Activated CD4-positive, alpha-beta T cell treated with anti-CD3 and anti-CD28 coated beads, Interleukin-2, amount 50 U/mL, for 48 hours (primary cell): ENCODE results near the gene PIGM.

Experiments used
- DNase-seq, 2 experiments: peaks; one replicate each; pipeline ENCODE4 v3.0.0-alpha.2; 2020

Gene PIGM

DNA sequence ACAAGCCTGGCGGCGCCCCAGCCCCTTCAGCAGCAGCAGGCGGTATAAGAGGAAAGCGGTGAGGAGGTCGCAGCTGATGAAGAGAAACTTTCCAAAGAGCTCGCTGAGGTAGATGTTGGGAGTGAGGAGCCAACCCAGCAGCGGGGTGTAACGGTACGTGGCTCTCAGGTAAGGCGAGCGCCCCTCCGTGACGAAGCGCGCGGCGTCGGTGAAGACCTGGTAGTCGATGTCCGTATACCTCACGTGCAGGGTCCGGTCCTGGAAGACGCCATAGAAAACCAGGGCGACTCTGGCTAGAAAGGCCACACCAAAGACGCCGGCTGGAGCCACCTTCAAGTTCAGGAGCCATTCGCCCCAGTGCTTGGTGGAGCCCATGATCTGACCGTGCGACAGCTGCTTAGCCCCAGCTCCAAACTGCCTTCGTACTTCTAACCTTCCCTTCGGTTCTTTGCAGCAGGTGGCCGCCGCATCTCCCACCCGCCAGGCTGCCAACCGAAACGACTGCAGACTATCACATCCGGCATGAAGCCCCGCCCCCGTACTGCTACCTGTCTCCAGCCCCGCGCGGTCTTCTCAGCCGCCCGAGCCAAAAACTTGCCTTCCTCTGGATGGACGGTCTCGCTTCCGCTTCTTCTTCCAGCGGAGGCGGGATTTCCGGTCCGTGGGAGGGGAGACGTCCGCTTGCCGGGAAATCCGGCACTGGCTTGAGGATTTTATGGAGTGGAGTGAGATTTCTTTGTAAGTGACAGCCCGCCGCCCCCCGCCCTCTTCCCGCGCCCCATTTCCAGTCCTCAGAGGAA, at the start of gene PIGM:
Gene PIGM, minus strand, starts transcription at position 626 of the 800 bp plus-strand sequence. Its CDS starts 251 bp downstream, at position 375.
- peak; percentile 96 to 98 for DNase-seq

- no peak for DNase-seq
These were observed 49.6 kb upstream of the PIGM start, which contains the start of gene KCNJ9 for GRCh38 chr1:160081261-160081936. Gene KCNJ9, plus strand, starts transcription at chr1:160081538. Its CDS starts 2,493 bp downstream, at chr1:160084031.

DNA sequence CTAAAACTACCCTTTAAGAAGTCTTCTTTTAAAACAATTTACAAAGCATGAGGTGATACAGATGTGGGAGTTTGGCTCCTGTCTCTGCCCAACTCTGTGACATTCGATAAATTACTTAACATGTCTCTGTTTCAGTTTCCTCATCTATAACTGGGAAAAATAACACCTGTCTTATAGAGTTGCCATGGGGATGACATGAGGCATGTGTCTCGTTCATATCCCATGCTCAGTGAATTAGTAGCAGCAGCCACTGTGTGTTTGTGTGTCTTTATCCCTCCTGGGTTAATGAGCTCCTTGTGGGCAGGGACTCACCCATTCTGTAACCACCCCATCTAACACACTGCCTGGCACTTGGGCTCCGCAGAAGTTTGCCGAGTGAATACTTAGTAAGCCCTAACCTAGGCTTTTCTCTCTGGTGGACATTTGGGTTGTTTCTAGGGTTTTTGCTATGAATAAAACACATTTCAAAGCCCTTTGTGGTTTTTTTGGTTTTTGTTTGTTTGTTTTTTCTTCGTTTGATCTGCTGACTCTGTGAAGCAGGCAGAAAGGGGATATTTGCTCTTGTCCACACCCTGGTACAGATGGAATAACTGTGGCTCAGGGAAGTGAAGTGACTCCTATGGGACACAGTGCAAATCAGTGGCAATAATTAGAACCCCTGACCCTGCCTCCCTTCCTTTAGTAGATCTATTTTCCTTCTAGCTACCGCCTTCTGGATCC, 48.8 kb upstream of the PIGM start:
- DNase-seq: no peak

GRCh38 chr1:160079448-160079847, 47.7 kb upstream of the PIGM start:
- no peak for DNase-seq

DNA sequence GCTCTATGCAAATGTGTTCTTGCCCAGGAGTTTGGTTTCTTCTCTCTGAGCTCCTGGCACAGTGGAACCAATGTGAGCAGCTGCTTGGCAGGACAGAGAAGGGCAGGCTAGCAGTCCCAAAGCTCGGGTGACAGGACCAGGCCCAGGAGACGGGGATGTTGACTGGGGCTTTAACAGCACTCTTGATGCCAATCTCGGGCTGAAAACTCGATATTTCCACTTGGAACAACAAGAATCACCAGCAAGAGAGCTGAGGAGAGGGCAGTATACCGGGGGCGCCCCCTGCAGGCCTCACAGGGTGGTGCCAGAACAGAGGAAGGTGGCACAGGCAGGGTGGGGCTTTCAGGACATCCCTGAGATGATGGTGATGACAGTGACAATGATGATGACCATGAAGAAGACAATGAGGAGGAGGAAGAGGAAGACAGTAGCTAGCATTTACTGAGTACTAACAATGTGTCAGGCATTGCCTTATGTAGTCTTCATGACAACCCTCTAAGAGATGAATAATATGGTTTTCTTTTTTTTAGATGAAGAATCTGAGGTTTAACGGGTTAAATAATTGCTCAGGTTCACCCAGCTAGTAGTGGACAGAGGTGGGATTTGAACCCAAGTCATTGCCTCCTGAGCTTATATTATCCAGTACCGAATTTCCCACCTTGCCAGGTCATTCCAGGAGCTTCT, 46.9 kb upstream of the PIGM start:
- DNase-seq: peak; percentile 71 to 81

GRCh38 chr1:160077486-160077885, 45.7 kb upstream of the PIGM start:
- no peak for DNase-seq

DNA sequence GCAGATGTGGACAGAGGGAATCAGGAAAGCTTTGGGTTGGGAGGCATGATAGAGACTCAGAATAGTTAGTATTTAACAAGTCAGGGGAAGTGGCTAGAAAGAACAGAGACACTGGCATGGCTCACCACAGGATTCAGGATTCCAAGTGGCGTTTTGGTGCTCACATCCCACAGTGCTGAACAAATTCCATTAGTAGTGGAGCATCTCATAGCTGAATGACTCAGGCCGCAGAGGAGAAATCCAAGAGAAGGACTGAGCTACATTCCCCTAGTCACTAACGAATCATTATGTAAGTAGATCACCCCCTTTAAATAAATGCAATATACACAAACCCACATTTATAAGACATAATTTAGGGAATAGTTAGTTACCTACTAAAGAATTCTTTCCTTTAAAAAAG, 44.5 kb upstream of the PIGM start:
- DNase-seq: no peak

DNA sequence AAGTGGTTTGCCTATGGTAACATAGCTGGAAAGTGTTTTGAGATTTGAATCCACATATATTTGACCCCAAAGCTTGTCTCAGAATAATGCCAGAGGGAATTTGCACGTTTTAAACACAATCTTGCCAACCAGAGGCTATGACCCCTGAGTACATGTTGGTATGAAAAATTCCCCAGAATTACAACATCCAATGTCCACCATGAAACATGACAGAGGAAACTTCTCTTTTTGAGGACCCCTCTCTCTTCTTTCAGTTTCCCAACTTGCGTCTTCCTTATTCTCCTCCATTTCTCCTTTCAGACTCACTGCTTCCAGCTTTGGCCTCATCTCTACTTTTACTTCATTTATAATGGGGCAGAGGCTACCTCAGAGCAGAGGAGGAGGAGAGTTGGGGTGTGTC, 44.0 kb upstream of the PIGM start:
- DNase-seq: no peak

DNA sequence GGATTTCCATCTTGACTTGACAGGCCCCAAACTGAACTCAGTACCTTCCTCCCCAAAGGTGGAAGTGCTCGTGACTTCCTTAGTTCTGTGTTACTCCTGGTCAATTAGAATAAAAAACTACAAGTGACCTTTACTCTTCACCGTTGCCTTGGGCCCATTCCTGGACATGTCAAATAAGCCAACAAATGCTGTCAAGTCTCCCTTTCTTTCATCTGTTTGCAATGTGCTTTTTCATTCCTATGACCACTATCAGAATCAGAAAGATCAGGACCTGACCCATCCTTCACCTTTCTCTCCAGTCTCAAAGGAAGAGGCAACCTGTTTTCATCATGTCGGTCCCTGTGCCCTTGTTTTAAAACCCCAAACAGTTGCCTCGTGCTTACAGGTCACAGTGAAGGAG, 43.1 kb upstream of the PIGM start:
- no peak for DNase-seq

DNA sequence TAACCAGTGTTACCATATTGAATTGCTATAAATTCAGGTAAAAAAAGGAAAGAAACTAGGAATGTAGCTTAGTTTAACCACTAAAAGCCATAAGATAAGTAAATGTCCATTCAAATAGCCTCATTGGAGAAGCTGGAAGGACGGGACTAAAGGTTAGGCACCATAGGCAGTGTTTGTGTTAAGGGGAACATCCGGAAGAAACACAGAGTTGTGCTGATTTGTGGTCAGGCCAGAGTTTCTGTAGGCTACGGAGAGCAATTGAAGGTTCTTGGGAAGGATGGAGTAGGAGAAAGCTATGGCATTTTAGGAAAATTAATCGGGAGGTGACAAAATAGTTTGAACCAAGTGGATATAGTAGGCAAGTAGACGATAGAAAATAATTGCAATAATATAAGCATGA, 39.5 kb upstream of the PIGM start:
- DNase-seq: no peak

GRCh38 chr1:160070243-160071163, 38.7 kb upstream of the PIGM start:
- peak; percentile 53 to 65 for DNase-seq

GRCh38 chr1:160069460-160070231, 37.9 kb upstream of the PIGM start, which contains the start of gene KCNJ10:
Gene KCNJ10, minus strand, starts transcription at chr1:160070160. Its CDS starts 27,628 bp downstream, at chr1:160042532.
- no peak for DNase-seq

DNA sequence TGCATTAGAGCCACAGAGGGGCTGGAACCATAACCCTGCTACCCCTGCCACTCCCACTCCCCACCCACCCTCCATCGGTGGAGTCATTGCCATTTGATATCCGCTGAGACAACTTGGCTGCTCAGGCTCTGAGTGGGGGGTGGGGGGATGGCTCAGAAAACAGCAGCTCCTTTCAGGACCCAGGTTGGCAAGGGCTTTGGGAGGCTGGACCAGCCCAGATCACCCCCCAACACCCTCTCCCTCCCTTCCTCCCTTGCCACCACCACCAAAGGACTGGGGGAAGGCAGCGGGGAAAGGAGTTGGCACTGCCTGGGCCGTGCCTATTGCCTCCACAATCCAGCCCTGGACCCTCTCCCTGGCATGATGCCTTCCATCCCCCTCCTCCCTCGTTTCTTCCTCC, 36.4 kb upstream of the PIGM start:
- DNase-seq: no peak

DNA sequence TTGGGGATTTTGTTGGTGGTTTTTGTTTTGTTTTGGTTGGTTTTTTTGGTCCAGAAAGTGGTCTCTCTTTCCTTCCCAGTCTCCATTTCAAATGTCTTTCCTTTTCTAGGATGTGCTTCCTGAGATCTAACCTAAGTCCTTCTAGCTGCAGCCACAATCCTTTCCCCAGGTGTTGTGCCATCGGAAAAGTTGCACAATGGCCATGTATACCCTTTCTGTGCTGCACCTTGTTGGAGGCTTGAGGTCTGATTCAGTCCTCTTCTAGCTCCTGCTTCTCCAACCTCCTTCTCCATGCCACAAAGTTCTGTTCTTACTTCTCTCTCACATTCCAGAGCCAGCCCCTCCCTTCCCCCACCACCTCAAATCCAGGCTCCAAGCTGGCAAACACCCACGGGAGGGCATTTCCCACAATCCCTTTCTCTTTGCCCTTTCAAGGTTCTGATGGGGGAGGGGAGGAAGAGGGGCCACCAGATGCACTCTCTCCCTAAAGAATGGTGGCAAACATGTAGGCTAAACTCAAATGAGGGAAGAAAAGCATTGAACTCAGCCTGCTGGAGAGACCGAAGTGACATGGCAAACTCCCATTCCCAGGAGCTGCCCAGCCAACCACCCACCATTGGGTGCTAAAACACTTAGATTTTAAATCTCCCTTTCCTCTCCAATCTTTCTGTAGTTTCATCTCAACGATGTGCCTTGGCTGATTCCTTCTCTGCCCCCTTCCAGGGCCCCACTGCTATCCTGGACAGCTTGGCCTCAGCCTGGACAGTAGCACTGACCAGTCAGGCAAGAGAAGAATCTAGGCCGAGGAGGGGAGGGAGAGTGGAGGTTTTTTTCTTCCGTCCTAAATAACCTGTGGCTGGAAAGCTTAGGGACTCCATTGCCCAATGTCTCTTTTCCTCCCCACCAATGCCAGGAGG, 35.3 kb upstream of the PIGM start:
- no peak for DNase-seq

GRCh38 chr1:160064746-160065145, 33.0 kb upstream of the PIGM start:
- DNase-seq: no peak

DNA sequence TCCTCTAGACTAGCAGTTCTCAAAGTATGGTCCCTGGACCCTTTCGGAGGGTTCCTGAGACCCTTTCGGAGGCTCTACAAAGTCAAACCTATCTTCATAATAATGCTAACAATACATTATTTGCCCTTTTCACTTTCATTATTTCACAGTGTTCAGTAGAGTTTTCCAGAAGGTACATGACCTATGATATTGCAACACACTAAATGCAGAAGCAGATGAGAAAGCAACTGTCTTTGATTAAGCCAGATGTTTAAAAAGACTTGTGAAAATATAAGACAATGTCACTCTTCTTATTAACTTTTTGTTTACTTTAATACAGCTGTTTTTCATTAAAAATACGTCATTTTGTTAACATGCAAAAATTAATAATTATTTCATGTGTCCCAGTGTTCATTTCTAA, 32.4 kb upstream of the PIGM start:
- no peak for DNase-seq

DNA sequence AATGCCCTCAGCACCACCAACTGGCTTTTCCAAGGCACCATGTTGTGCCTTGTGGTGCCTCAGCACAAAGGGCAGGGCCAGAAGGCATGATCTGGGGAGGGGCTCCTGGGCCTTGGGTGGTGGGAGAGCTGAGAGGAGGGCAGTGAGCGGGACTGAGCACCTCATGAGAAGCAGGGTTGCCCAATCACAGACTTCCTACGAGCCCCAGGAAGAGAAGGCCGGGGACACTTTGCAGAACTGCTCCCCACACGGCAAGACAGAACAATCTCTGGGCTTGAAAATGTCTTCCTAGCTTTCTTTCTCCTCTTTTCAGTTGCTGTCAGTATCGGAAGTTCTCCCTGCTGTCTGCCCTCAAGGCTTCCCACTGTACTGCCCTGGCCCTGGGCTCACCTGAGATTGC, 31.4 kb upstream of the PIGM start:
- no peak for DNase-seq

DNA sequence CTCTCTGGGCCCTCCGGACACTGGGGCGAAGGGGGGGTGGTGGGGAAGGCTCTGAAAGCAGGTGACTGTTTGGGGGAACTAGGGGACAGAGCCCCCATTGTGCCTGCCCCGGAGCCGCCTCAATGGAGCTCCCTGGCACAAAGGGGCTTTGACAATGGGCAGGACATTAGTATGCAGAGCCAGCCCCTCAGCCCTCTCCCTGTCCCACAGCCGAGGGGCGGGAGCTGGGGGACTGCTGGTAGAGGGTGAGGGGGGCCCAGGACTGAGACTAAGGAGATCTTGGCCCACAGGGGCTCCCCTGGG, 30.4 kb upstream of the PIGM start:
- DNase-seq: no peak

GRCh38 chr1:160061369-160062229, 29.8 kb upstream of the PIGM start:
- DNase-seq: no peak
